ENCODE results near the gene VPREB3.

DNA sequence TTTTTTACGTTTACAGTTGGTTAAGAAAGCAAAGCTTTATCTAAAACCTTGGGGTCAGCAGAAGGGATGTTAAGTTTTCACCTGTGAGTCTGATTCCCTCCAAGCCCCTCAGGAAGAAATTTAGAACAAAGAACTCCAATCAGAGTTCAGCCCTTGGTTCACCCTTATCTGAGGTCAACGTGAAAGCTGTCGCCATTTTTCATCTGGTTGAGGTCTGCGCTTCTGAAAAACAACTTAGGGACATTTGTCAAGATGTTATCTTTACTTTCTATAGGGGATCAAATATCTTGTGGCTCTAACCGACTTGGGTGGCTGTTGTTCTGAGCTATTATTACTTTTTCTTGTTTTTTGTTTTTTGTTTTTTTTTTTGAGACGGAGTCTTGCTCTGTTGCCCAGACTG lies 33.4 kb downstream of the VPREB3 start:
- TF ChIP-seq, protein P1, sequence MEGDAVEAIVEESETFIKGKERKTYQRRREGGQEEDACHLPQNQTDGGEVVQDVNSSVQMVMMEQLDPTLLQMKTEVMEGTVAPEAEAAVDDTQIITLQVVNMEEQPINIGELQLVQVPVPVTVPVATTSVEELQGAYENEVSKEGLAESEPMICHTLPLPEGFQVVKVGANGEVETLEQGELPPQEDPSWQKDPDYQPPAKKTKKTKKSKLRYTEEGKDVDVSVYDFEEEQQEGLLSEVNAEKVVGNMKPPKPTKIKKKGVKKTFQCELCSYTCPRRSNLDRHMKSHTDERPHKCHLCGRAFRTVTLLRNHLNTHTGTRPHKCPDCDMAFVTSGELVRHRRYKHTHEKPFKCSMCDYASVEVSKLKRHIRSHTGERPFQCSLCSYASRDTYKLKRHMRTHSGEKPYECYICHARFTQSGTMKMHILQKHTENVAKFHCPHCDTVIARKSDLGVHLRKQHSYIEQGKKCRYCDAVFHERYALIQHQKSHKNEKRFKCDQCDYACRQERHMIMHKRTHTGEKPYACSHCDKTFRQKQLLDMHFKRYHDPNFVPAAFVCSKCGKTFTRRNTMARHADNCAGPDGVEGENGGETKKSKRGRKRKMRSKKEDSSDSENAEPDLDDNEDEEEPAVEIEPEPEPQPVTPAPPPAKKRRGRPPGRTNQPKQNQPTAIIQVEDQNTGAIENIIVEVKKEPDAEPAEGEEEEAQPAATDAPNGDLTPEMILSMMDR (IDR thresholded peaks at IDR 0.05) = no peak
- TF ChIP-seq POLR2A (IDR thresholded peaks at IDR 0.05) = no peak

Data from body of pancreas (tissue), 4 donors.